Erythroblast (primary cell): Measurements from ENCODE around the gene PIAS4.

ENCODE experiments used
- DNase-seq, 2 experiments: peaks; one replicate each; lab custom pipeline; 2025; lab: John Stamatoyannopoulos, UW
- GATA1 ChIP-seq: IDR thresholded peaks from 2 replicates; pipeline ENCODE4 v1.6.1; 2011; ENCODE audit warnings: low read depth, mild to moderate bottlenecking, control low read depth, low read length, moderate library complexity
- POLR2A ChIP-seq: IDR thresholded peaks from 2 replicates; pipeline ENCODE4 v1.6.1; 2011; ENCODE audit warnings: mild to moderate bottlenecking, low read length

The PIAS4 gene

DNA sequence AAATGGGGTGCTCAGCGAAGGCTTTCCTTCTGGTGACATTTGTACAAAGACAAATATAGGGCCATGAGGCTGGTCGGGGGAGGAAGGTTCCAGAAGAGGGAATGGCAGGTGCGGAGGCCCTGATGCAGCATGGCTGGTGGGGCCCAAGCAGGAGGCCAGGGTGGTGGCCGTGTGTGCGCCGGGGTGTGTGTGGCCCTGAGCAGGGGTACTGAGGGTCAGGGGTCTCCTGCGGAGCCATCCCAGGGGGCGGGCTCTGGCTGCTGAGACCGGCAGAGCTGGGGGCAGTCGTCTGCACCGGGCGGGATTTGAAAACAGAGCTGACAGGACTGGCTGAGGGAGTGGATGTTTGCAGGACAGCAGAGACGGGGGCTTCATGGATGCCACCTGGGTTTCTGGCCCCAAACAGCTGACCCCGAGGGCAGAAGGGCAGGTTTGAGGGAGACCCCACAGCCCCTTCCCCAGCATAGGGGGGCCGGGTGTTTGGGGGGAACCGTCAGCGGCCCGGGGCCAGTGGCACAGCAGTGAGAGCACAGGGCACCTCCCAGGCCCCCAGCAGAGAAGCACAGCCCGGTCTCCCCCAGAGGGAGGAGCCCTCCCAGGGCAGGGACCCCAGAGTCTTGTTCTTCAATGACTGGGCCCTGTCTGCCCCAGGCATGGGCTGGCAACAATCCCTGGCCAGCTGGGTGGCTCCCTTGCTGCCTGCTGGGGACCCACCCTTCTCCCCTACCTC lies 11.4 kb downstream of the PIAS4 start:
- TF ChIP-seq POLR2A (no peak), GATA1 (no peak)
- no peak for DNase-seq

DNA sequence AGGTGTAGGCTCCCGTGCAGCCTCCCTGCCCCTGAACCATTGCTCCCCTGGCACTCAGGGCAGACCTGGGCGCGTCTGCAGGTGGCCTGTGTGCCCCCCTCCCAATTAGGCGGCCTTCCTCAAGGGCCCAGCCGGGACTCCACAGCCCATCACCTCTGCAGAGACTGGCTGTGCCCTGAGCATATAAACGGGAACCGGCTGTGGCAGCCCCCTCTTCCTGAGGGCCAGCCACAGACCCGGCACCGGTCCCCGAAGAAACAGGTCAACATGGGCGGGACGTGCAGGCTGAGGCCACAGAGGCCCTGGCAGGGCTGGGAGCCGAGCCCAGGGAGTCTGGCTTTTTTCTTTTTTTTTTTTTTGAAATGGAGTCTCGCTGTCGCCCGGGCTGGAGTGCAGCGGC lies 12.0 kb downstream of the PIAS4 start:
- no peak for DNase-seq
- no peak for TF ChIP-seq POLR2A
- TF ChIP-seq GATA1, result no peak

DNA sequence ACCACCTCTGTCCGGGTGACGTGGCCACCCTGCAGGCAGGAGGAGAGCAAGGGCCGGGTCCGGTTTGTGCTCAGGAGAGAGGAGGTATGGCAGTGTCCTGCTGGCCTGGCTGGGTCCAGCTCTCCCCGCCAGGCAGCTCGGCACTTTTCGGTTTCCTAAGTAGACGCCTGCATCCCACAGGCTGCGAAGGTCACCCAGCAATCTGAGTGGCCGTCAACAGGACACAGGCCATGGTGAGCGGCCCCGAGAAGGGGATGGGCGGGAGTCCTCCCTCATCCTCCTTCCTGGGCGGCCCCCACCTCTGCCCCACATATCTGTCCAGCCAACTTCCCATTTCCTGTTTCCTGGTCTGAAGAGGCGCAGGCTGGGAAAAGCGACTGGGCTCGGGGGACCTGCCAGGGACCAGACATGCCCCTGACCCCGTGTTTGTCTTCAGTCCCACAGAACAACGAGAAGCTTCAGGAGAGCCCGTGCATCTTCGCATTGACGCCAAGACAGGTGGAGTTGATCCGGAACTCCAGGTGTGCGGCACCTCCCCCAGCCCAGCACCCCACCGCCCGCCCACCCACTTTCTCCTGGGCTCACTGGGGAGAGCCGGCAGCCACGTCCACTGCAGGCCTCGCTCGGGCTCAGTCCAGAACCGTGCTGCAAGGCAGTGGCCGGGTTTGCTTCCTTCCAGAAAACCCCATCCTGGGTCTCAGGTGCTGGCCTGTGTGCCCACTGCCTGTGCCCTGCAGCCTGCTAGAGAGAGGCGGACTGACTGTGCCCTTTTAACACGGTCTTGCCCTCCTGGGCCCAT lies 16.3 kb downstream of the PIAS4 start:
- TF ChIP-seq GATA1, result no peak
- TF ChIP-seq POLR2A, result no peak
- DNase-seq, result no peak

DNA sequence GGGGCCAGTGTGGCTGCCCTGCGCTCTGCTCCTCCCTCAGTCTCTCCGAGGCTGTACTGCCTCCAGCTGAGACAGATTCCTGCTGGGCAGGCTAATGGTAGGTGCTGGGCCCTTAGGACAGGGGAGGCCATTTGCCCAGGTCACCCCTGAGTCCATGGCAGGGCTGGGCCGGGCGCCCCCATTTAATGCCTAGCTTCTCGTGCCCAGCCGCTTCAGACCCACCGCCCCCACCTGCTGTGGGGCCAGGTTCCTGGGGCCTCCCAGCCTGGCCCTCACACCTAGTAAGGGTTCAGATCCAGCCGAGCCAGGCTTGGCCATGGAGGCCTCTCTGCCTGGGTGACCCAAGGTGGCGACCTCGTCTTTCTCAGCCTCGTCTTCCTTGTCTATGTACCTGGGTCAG lies 17.8 kb downstream of the PIAS4 start:
- DNase-seq, result no peak

DNA sequence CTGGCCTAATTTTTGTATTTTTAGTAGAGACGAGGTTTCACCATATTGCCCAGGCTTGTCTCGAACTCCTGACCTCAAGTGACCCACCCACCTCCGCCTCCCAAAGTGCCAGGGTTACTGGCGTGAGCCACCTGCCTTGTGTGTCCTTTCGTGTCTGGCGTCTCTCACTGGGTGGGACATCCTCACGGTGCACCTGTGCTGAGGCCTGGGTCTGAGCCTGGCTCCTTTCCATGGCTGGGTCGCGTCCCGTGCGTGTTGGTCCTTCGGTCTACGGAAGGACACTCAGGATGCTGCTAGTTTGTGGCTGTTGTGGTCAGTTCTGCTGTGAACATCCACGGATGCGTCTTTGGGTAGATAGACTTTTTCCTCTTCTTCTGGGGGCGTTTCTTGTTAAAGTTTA lies 19.6 kb downstream of the PIAS4 start:
- no peak for DNase-seq
- TF ChIP-seq POLR2A (no peak), GATA1 (no peak)

More for the DNA sequence above, 17.8 kb downstream of the PIAS4 start:
- TF ChIP-seq GATA1, result no peak
- TF ChIP-seq POLR2A, result no peak

DNA sequence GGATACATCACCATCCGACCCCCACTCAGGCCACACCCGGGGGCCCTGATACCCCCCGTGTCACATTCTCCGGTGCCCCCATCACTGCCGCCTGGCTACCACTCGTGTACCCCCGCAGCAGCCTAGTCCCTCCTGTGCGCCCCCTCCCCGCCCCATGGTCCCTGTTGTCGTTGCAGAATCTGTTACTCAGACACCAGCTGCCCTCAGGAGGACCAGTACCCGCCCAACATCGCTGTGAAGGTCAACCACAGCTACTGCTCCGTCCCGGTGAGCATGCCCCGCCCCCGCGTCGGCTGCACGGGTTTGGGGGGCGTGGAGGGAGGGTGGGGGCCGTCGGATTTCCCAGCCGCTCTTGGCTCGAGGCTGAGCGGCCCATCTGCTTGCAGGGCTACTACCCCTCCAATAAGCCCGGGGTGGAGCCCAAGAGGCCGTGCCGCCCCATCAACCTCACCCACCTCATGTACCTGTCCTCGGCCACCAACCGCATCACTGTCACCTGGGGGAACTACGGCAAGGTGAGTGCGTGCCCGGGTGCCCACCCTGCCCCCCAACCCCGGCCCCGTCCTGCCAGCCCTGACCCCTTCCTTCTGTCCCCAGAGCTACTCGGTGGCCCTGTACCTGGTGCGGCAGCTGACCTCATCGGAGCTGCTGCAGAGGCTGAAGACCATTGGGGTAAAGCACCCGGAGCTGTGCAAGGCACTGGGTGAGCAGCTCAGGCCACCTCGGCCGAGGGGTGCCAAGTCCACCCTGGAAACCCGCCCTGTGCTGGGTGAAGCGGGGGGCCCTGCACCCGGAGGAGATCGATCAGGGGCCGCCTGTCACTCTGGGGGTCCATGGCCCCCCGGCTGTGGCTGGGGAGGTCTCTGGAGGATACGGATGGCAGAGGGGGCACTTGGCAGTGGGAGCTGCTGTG lies 21.1 kb downstream of the PIAS4 start:
- no peak for DNase-seq
- TF ChIP-seq GATA1 (no peak), POLR2A (no peak)

DNA sequence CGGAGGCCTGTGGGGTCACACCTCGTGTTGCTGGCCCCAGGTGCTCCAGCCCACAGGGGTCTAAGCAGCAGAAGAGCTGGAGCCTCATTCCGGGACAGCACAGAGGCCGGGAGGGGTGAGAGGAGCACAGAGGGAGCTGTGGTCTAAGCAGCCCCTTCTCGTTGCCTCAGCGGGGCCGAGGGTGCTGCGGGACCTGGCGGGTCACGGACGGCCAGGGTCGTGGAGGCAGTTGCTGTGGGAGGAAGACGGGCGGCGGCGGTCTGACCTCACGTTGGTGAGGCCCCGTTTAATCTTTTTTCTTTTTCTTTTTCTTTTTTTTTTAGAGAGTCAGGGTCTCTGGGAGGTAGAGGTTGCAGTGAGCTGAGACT lies 21.7 kb downstream of the PIAS4 start:
- DNase-seq, result no peak
- TF ChIP-seq GATA1 (no peak), POLR2A (no peak)

DNA sequence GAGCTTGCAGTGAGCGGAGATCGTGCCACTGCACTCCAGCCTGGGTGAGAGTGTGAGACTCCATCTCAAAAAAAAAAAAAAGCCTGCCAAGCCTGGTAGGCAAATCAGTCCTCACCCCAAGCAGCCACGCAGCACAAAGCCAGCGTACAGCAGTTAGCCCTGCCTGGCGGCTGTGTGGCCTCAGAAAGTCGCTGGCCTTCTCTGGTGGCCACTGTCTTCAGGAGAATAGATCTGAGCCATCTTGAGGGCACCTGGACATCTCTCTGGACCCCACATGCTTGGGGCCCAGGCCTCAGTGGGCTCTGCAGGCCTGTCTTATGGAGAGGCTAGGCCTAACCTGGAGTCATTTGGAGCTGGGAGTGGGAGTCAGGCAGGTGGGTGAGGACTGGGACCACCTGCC lies 23.0 kb downstream of the PIAS4 start:
- no peak for TF ChIP-seq GATA1
- TF ChIP-seq POLR2A, result no peak
- DNase-seq, result no peak

DNA sequence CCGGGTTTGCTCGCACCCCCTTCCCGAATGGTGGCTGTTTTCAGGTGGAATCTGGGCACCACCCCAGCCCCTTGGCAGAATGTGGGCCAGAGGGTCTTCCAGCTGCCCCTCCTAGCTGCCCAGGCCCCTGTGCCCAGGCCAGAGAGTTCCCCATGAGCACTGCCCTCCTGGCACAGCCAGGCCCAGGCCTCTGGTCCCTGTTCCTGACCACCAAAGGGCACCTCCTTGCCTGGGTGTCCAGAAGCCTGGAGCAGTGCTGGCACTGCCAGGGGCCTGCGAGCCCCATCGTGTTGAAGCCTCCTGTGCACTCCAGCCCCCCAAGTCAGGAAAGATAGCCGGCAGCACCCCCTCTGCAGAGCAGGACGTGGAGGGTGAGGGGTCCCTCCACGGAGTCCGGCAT lies 23.4 kb downstream of the PIAS4 start:
- TF ChIP-seq GATA1, result no peak
- TF ChIP-seq POLR2A, result no peak
- no peak for DNase-seq

DNA sequence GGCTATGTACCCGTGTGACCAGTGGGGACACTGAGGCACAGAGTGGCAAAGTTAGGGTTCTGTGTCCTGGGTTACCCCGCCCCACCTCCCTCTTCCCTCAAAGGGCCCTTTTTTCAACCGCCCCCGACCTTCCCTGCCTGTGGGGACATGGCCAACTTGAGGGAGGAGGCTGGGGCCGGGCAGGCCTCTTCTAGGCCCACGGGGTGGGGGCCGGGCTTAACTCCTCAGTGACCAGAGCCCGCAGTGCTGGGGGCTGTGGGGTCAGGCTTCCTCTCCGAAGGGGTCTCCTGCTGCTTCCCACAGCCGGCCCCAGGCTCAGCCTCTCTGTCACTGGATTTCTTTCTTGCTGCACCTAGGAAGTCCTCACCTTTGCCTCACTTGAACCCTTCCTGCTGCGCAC lies 23.9 kb downstream of the PIAS4 start:
- TF ChIP-seq GATA1 (no peak), POLR2A (no peak)
- DNase-seq, result no peak

DNA sequence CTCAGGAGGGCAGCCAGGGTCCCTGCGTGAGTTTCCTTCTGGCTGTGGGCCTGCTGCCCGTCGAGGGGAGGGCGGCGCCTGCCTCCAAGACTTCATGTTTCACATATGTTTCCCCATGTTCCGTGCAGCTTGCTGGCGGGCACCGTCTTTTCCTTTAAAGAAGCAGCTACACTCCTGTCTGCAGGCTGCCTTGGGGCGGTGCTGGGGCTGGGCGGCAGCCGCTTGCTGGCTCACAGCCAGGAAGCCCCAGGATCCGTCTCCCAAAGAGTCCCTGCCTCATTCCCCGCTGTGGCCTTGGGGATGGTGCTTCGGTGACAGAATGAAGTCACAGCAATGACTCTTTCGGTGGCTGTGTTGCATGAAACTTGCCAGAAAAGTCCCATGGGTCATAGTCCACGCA lies 24.9 kb downstream of the PIAS4 start:
- TF ChIP-seq GATA1, result no peak
- TF ChIP-seq POLR2A, result no peak
- DNase-seq, result no peak

DNA sequence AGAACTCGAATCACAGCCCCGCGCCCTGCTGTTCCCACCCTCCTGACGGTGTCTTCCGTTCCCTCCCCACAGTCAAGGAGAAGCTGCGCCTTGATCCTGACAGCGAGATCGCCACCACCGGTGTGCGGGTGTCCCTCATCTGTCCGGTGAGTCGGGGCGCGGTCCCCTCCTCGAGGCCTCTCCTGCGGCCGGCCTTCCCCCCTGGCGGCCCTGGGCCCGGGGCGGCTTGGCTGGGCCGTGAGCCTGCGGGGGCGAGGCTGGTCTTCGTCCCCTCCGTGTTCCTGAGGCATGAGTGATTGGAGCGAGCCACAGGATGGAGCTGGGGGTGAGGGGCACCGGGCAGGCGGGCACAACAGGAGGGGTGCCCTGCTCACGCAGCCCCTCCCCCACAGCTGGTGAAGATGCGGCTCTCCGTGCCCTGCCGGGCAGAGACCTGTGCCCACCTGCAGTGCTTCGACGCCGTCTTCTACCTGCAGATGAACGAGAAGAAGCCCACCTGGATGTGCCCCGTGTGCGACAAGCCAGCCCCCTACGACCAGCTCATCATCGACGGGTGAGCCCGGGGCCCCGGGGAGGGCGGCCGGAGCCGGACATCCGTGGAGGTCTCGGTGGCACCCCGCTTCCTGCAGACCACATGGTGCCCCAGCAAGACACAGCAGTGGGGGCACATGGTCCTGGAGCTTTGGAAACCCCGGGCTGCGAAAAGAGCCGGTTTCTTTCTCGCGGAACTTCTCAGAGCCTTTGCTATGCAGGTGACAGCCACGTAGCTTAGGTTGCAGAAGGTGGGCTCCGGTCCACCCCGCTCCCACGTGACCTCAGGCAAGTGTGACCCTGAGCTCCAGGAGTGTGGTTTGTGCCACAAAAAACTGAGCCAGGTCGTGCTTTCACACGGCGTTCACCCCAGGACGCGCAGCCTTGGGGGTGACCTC lies 25.8 kb downstream of the PIAS4 start:
- TF ChIP-seq GATA1, result no peak
- peak; percentile 2 for TF ChIP-seq POLR2A
- DNase-seq, result no peak
